Liver (tissue), 9 donors: ENCODE data around the gene ATP2A3. TPM values are rescaled to one million over a fixed set of nuclear protein-coding genes. Genes with fewer than 3 reads are reported as not detected.
A peak's percentile ranks its signal among the peaks of the same experiment; 100 is the strongest.

ENCODE experiments used
- DNase-seq: peaks from one replicate; pipeline ENCODE4 v3.0.0-alpha.2; 2017; ENCODE audit warnings: low spot score
- H3K27ac ChIP-seq, 2 donors: one replicate each; pipeline ENCODE4 v1.7.0; 2013; ENCODE audit warnings: inconsistent platforms in 2 of 2, low read length in 2 of 2, control low read depth in 1 of 2, low read depth in 1 of 2, mild to moderate bottlenecking in 1 of 2
- H3K27me3 ChIP-seq, 4 donors: one replicate each; pipeline versions ENCODE4 v1.6.1 to v1.7.0; 2013; ENCODE audit warnings: low read length in 3 of 4, inconsistent platforms in 1 of 4, mild to moderate bottlenecking in 1 of 4, moderate library complexity in 1 of 4; ENCODE audit not compliant: control insufficient read depth in 4 of 4, insufficient read depth in 4 of 4
- H3K36me3 ChIP-seq, 4 donors: one replicate each; pipeline versions ENCODE4 v1.6.1 to v1.7.0; 2013; ENCODE audit warnings: low read length in 3 of 4, mild to moderate bottlenecking in 3 of 4, low read depth in 1 of 4, moderate library complexity in 1 of 4; ENCODE audit not compliant: control insufficient read depth in 4 of 4, insufficient read depth in 3 of 4
- H3K4me1 ChIP-seq, 4 donors: one replicate each; pipeline versions ENCODE4 v1.6.1 to v1.7.0; 2013; ENCODE audit warnings: low read length in 3 of 4, mild to moderate bottlenecking in 3 of 4, moderate library complexity in 1 of 4; ENCODE audit not compliant: control insufficient read depth in 4 of 4, insufficient read depth in 4 of 4
- H3K4me3 ChIP-seq, 3 donors: one replicate each; pipeline versions ENCODE4 v1.6.1 to v1.7.0; 2013; ENCODE audit warnings: low read length in 3 of 3, control low read depth in 1 of 3, low read depth in 1 of 3, mild to moderate bottlenecking in 1 of 3
- H3K9ac ChIP-seq, 2 donors: one replicate each; pipeline ENCODE4 v1.7.0; 2013; ENCODE audit warnings: low read length in 2 of 2, mild to moderate bottlenecking in 2 of 2, moderate library complexity in 2 of 2, control low read depth in 1 of 2, low read depth in 1 of 2
- H3K9me3 ChIP-seq, 4 donors: one replicate each; pipeline versions ENCODE4 v1.6.1 to v1.7.0; 2013; ENCODE audit warnings: low read length in 3 of 4; ENCODE audit not compliant: control insufficient read depth in 4 of 4
- ATF3 ChIP-seq: IDR thresholded peaks from 2 replicates; pipeline ENCODE4 v1.6.1; 2016; ENCODE audit warnings: antibody characterized with exemption
- CTCF ChIP-seq: fragments of 150-350 bp; IDR thresholded peaks from 2 replicates; pipeline ENCODE4 v1.5.1; 2017; ENCODE audit warnings: improper control_type of control experiment, low read depth, low read length; ENCODE audit not compliant: missing input control
- EGR1 ChIP-seq, 2 donors: IDR thresholded peaks; 2 replicates each; pipeline ENCODE4 v1.6.1; 2016 to 2018; ENCODE audit warnings: antibody characterized with exemption in 2 of 2, low read depth in 2 of 2
- FOXA1 ChIP-seq: IDR thresholded peaks from 2 replicates; pipeline ENCODE4 v1.6.1; 2016; ENCODE audit warnings: antibody characterized with exemption
- FOXA2 ChIP-seq: IDR thresholded peaks from 2 replicates; pipeline ENCODE4 v1.6.1; 2016; ENCODE audit warnings: antibody characterized with exemption
- GABPA ChIP-seq, 2 donors: IDR thresholded peaks in 1 of 2; conservative IDR thresholded peaks in 1 of 2; 2 replicates each; pipeline ENCODE4 v1.6.1; 2016; ENCODE audit warnings: antibody characterized with exemption in 2 of 2, mild to moderate bottlenecking in 1 of 2, moderate library complexity in 1 of 2
- HNF4A ChIP-seq, 2 donors: conservative IDR thresholded peaks; 2 replicates each; pipeline ENCODE4 v1.6.1; 2016; ENCODE audit warnings: antibody characterized with exemption in 2 of 2, mild to moderate bottlenecking in 2 of 2
- HNF4G ChIP-seq: IDR thresholded peaks from 2 replicates; pipeline ENCODE4 v1.6.1; 2016; ENCODE audit warnings: antibody characterized with exemption
- JUND ChIP-seq, 2 donors: IDR thresholded peaks; 2 replicates each; pipeline ENCODE4 v1.6.1; 2016; ENCODE audit warnings: antibody characterized with exemption in 2 of 2
- MAX ChIP-seq: IDR thresholded peaks from 2 replicates; pipeline ENCODE4 v1.6.1; 2016; ENCODE audit warnings: antibody characterized with exemption
- NR2F2 ChIP-seq: IDR thresholded peaks from 2 replicates; pipeline ENCODE4 v1.6.1; 2016; ENCODE audit warnings: antibody characterized with exemption
- RAD21 ChIP-seq, 2 donors: IDR thresholded peaks; 2 replicates each; pipeline ENCODE4 v1.6.1; 2016; ENCODE audit warnings: antibody characterized with exemption in 2 of 2, mild to moderate bottlenecking in 2 of 2
- REST ChIP-seq: IDR thresholded peaks from 2 replicates; pipeline ENCODE4 v1.6.1; 2016; ENCODE audit warnings: antibody characterized with exemption, mild to moderate bottlenecking
- RXRA ChIP-seq, 2 donors: IDR thresholded peaks; 2 replicates each; pipeline ENCODE4 v1.6.1; 2017 to 2018; ENCODE audit warnings: antibody characterized with exemption in 2 of 2, mild to moderate bottlenecking in 1 of 2
- SP1 ChIP-seq: IDR thresholded peaks from 2 replicates; pipeline ENCODE4 v1.6.1; 2018; ENCODE audit warnings: antibody characterized with exemption, mild to moderate bottlenecking
- YY1 ChIP-seq: IDR thresholded peaks from 2 replicates; pipeline ENCODE4 v1.6.1; 2016; ENCODE audit warnings: antibody characterized with exemption, mild to moderate bottlenecking
- ZBTB33 ChIP-seq: IDR thresholded peaks from 2 replicates; pipeline ENCODE4 v1.6.1; 2016; ENCODE audit warnings: antibody characterized with exemption
- WGBS: extraction: QIAGEN DNeasy Blood & Tissue Kit; methylation state at CpG from one replicate; pipeline ENCODE4 v1.1.7; 2013; 5-methylcytosine and 5-hydroxymethylcytosine counted together
- polyA plus RNA-seq, 2 donors: library from polyadenylated mRNA; stranded (reverse) in 1 of 2; unstranded in 1 of 2; fragments of 200-250 nt in 1 of 2; fragments of >200 nt in 1 of 2; fragmentation: Nextera tagmentation in 1 of 2; extraction: Ambion mirVana in 1 of 2; gene quantifications; one replicate each; pipeline versions ENCODE4 v1.2.1 to v1.2.3, GENCODE V29; 2013 to 2015
- total RNA-seq, 2 donors: library from RNA; depleted of rRNA; stranded (reverse); fragments of >200 nt; gene quantifications; one replicate each; pipeline ENCODE4 v1.2.3, GENCODE V29; 2014
- donor health status: healthy.
- donor health status: healthy.
- donor health status: healthy.
- donor health status: healthy.
- donor health status: healthy.

Gene ATP2A3
- total and polyA plus RNA-seq, 4 donors, result 1.4 to 17.1 (median 3.2) TPM

- no peaks in the 10 kb centered on the region for H3K27me3 ChIP-seq
- H3K4me3 ChIP-seq, result no peak overlapping the region
- H3K9ac ChIP-seq, result no peak overlapping the region
- WGBS, result 65% methylated on average over 10 of the region's 10 CpGs
- no peaks in the 10 kb centered on the region for H3K9me3 ChIP-seq
- DNase-seq, result no peak
- TF ChIP-seq RAD21 (IDR thresholded peaks at IDR 0.05) (no peak), YY1 (no peak), ZBTB33 (no peak), GABPA (IDR thresholded peaks at IDR 0.05 in 1 of 2, conservative IDR thresholded peaks at IDR 0.05 in 1 of 2) (no peak), HNF4A (conservative IDR thresholded peaks at IDR 0.05) (no peak), REST (no peak), HNF4G (no peak), CTCF (no peak), FOXA1 (no peak), MAX (no peak)
- peak overlapping the region; percentile 22 to 62 for H3K27ac ChIP-seq
- no peaks in the 10 kb centered on the region for H3K36me3 ChIP-seq
- peaks cover 0 to 4% (median 2%) of the 10 kb centered on the region in 4 donors for H3K4me1 ChIP-seq
Observed at GRCh38 chr17:3916825-3917224, 47.4 kb downstream of the ATP2A3 start.

- Histone ChIP-seq H3K4me3 (no peak within 1 kb of the TSS), H3K27ac (peak within 1 kb of the TSS; percentile 53 to 62), H3K9ac (no peak within 1 kb of the TSS), H3K9me3 (no peaks in the 10 kb centered on the region), H3K4me1 (peaks cover 0 to 4% (median 2%) of the 10 kb centered on the region in 4 donors), H3K27me3 (no peaks in the 10 kb centered on the region), H3K36me3 (no peaks in the 10 kb centered on the region)
- DNase-seq, result no peak
- 74% methylated on average over 28 of the region's 28 CpGs for WGBS
- TF ChIP-seq CTCF, result no peak
- no peak for TF ChIP-seq EGR1 (IDR thresholded peaks at IDR 0.05; ENCODE audit: low read depth in 2 of 2)
- no peak for TF ChIP-seq HNF4A (conservative IDR thresholded peaks at IDR 0.05)
- no peak for TF ChIP-seq ATF3
- TF ChIP-seq GABPA (IDR thresholded peaks at IDR 0.05 in 1 of 2, conservative IDR thresholded peaks at IDR 0.05 in 1 of 2), result no peak
- TF ChIP-seq YY1, result no peak
- no peak for TF ChIP-seq MAX
- no peak for TF ChIP-seq JUND (IDR thresholded peaks at IDR 0.05)
- no peak for TF ChIP-seq RXRA (IDR thresholded peaks at IDR 0.05)
- no peak for TF ChIP-seq NR2F2
- TF ChIP-seq SP1, result no peak
- TF ChIP-seq HNF4G, result no peak
- no peak for TF ChIP-seq FOXA2
- TF ChIP-seq RAD21 (IDR thresholded peaks at IDR 0.05), result no peak
Observed at GRCh38 chr17:3915995-3916696, 48.1 kb downstream of the ATP2A3 start, which contains the start of gene P2RX1. TSS of gene P2RX1 (minus strand) at chr17:3916465. CDS start at chr17:3916225, 240 bp downstream.
